Renal cortex interstitium (tissue), 11 donors: ENCODE results near the gene TMEM218. TPM values are rescaled to one million over a fixed set of nuclear protein-coding genes. Genes with fewer than 3 reads are reported as not detected.

Source experiments
- DNase-seq, 11 donors: peaks; one replicate each; pipeline ENCODE4 v3.0.0-alpha.2; 2013; ENCODE audit warnings: low read depth in 9 of 11, low spot score in 4 of 11; ENCODE audit errors: extremely low read depth in 1 of 11
- polyA plus RNA-seq, 3 donors: library from polyadenylated mRNA; unstranded; fragments of 120-200 nt; gene quantifications; one replicate each; pipeline ENCODE4 v1.2.1, GENCODE V29; 2013; ENCODE audit not compliant: insufficient read length in 3 of 3

TMEM218 gene
- polyA plus RNA-seq, 3 donors = 49.3 to 55.9 (median 53.8) TPM

DNA sequence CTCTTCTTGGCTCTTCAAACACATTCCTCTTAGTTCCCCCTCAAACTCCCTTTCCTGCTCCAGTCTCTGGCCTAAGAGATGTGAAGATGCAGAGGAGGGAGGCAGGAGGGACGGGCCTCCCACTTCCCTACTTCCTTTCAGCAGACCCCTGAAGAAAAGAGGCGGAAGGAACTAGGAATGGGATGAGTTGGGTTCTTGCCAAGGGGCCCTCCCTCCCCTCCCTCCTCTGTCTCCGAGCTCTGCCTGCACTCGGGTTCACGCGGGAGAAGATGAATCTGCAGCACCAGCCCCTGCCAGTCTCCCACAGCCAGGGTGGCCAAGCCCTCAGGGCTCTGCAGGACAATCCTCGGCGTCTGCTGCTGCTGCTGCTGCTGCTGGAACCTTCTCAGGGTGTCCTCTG, 28.8 kb upstream of the TMEM218 start:
- DNase-seq = no peak

DNA sequence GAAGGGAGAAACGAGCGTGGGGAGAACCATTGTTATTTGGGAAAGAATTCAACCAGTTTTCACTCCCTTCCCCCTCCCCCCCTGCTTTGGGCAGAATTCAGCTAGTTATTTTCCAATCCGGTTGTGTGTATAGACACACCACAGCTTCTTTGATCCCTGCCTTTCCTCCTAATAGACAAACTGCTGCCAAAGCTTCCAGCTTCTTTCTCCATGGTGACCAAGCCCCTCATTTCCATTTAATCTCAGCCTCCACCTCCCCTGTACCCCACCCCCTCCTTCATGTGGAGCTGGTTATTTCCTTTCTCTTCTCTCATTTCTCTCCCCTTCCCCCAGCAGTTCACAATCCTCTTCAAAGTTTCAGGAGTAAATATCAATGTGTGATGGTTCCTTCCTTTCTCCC, 28.4 kb upstream of the TMEM218 start:
- no peak for DNase-seq

DNA sequence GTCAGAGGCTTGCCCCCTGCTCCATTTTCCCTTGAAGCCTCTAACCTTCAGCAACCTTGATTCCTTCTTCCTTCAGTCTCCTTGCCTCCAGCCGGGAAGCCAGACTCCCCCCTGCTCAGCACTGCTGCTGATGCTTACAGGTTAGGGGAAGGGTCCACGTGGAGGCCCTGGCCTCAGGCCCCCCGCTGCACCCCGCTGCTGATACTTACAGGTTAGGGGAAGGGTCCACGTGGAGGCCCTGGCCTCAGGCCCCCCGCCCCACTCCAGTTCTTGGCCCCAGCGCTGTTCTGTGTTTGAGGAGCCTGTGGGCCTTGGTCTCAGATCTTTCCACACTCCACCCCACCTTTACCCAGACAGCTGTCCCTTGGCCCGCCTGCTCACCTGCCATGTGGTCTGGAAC, 27.5 kb upstream of the TMEM218 start:
- no peak for DNase-seq

DNA sequence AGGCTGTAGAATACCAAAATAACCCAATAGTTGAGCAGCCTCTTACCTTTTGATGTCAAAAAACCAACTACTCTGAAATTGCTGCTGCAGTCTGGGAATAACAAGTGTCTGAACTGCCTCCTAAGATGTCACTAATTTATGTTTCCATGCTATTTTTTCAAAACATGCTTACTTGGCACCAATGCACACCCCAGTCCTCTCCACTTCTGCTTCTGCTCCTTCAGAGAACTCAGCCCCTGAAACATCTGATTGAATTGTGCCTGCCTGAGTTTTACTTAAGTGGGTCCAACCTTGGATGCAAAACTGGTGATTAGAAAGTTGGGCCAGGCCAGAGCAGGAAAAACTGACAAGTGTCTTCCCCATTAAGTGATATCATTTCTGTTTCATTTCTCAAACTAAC, 24.6 kb upstream of the TMEM218 start:
- DNase-seq = no peak

DNA sequence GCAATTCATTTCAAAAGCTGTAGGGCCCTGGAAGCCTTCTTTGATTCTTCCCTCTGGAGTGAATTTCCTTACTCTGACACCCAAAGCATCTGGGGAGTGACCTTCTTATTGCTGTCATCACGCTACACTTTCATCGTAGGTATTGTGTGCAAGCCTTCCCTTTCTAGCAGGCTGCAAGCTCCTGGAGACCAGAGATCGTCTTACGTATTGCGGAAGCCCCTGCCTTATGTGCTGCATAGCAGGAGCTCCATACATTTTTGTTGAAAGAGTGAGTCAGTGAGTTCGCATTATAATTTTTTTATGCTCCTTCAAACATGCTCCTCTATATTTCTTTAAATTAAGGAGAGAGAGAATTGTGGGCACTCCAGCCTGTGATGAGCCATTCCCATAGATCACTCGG, 21.2 kb upstream of the TMEM218 start:
- no peak for DNase-seq

DNA sequence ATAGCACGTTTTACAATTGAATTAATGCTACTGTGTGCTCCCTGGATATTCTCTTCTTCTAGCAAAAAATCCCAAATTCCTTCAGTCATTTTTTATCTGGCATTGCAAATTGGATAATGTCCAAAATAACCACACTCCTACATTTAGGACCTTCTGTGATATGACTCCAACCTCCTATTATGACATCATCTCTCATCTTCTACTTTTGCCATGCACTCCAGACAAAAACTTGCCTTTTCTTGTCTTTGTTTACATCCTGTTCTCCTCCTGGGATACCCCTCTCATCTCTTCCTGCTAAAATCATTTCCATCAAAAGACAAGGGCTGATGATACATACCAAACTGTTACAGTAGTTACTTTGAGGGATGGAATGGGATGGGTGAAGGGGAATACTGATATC, 20.6 kb upstream of the TMEM218 start:
- DNase-seq = no peak

DNA sequence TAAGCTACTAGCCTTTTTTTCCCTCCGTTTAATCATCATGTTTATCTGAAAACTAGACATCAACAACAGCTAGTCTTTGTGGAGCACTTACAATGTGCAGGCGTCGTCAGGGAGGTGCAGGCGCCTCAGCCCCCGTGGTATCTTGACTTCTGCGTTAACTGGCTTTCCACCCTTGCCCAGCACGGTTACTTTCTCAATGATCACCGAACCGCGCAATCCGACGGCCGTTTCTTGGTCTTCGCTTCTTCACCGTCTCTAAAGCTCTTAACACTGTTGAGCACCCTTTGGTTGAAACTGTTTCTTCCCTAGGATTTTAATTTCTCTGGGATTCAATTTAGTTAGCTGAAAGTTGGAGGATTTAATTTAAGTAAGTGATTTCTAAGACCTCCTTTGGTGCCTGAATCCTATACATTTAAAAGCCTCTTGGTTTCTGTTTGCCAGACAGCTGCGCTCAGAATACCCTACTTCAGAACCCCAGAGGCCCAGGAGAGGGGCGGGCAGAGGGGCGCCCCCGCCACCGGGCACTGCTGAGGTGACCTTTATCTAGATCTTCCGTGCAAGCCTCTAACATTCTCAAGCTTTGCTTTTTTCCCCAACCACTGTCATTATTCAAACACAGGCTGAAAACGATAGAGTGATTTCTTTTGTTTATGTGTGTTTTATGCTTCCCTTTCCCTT, 18.0 kb upstream of the TMEM218 start:
- no peak for DNase-seq

DNA sequence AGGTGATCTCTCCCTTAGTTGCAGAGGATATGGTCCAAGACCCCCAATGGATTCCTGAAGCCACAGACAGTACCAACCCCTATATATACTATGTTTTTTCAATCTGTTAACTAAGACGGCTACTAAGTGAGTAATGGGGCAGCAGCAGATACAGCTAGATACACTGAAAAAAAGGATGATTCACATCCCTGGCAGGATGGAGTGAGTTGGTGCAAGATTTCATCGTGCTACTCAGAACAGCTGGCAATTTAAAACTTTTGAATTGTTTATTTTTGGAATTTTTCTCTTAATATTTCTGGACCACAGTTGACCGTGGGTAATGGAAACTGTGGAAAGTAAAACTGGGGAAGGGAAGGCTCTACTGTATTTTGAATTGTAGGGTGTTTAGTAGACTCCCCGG, 17.0 kb upstream of the TMEM218 start:
- DNase-seq = no peak

DNA sequence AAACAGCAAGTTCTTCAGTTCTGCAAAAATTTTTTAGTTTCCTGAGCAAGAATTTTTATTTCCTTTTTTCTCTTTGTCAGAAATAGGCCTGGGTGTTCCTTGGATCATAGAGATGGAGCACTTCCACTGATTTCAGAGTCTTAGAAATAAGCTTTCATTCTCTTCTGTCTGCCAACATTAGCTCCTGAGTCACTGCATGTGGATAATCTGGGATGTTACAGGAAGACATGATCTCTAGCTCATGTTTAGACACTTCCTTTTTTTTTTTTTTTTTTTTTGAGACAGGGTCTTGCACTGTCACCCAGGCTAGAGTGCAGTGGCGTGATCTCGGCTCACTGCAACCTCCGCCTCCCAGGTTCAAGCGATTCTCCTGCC, 13.2 kb upstream of the TMEM218 start:
- DNase-seq = no peak

DNA sequence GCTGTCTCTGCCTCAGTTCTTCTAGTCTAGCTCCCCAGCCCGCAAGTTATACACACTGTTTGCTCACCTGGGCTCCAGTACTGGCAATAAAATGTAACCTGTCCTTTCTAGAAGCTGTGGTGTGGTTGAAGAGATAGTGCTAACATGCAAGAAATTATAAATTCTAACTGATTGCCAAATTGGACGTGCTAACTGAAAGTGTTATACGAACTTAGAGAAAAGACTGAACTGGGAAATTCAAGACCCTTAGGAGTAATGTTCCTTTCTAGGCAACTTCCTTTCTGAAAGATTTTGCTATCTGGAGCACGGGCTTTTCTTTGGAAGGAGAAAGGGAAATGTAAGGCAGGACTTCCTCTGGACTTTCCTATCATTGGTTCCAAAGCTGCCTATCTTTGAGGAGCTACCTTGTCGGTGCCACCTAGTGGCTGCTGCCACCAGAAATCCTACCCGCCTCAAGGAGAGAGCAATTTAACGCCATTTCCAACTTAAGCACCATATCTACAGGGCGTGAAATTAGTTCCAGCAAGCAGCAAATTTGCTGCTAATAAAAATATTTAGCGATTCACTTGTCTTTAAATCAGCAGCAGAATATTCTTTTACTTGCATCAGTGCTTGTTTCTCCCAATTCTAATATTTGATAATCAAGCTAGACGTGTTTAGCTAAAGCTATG, 12.7 kb upstream of the TMEM218 start:
- peak in 1 of 11 donors; percentile 41 for DNase-seq

DNA sequence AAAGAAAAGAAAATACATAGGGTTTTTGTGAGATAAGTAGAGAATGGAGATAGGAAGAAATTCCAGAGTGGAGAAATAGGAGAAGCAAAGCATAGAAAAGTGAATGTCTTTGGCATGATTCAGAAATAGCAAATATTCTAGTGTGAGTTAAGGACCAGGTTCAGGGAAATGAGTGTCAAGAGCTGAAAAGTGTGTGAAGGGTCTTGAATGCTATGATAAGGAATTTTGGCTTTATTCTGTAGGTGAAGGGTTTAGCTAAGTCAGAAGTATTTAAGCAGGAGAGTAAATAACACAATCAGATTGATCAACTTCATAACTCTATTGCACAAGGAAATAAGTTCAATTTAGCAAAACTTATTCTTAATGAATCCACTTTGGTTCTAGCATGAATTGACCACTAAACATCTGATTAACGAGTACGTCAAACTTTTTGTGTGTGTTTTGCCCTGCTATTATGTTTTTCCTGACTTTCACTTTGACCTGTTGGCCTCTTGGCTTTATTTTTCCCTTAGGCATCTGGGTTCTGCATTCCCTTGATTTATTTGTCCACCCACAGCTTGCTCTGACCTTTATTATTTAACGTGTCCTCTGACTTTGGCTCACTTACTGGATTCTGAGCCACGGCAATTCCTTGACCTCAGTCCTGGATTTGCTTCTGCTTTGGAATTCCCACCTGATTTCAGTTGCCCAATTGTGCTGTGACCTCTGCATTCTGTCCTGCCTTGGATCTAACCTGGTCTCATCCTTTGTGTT, 11.9 kb upstream of the TMEM218 start:
- DNase-seq = no peak

DNA sequence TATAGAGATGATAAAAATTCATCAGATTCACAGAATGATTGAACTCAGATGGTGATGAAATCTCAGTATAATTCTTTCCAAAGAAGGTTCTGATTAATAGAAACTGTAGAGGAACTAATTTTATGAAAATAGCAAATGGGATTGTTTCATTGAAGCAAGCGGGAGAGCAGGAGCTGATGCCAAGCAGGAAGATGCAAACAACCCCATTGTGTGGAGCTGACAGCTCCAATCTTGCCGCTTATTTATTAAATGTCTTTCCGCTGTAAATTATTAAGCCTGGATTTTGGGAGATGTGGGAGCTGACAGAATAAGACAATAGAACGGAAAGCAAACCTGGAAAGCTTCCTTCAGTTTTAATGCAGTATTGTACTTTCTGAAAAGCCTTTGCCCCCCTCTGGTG, 6.0 kb upstream of the TMEM218 start:
- no peak for DNase-seq

DNA sequence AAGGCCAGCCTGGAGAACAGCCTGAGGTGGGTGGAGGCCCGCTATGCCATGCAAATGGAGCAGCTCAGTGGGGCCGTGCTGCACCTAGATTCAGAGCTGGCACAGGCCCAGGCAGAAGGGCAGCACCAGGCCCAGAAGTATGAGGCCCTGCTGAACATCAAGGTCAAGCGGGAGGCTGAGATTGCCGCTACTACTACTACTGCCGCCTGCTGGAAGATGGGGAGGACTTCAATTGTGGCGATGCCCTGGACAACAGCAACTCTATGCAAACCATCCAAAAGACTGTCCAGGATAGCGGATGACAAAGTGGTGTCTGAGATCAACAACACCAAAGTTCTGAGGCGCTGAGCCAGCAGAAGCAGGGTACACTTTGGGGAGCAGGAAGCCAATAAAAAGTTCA, 3.1 kb upstream of the TMEM218 start:
- no peak for DNase-seq

DNA sequence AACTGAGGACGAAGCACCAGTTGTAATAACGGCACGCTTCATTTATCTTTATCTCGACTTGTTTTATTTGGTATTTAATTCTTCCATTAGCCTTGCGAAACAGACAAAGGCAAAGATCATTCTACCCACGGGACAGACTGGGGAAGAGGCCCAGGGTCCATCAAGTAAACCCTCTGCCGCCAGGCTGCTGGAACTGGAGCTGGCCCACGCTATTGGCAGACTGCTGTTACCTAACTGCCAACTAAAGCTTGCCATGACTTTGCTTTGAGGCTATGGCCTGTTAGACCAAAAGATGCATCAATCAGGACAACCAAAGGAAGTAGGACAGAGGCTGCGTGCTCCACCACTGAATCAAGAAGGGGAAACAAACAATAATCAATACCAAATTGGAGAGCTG, 780 bp upstream of the TMEM218 start:
- no peak for DNase-seq

DNA sequence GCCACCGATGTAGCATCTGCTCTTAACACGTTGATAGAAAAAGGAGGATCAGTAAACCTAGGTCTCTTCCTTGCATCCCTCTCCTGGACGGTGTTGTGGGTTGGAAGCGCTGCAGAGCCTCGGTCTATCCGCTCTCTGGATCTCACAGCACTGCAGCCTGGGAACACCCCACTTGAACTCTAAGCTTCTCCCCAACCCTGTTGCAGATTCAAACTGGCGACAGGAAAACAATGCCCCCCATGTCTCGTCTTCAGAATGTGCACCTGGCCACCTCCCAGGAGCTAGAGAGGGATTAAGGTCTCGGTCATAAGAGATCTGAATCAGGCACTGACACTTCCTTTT, 454 bp downstream of the TMEM218 start:
- DNase-seq = peak in 2 of 11 donors; percentile 23 to 28

DNA sequence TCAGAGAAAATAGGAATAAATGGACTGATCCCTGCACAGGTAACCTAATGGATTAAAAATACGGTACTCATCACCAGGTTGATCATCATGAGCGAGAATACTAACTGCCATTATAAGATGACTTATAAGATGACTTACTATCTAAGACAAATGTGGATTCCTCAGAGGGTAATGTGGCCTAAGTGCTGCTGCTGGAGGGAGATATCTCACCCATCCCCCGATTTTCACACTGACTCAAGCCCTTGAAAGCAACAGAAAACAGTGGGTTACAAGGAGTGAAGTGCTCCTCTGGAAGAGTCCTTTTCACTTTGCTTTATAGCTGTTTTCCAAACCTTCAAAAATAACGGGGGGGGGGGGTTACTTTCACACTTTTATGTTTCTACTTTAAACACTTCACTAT, 920 bp downstream of the TMEM218 start:
- no peak for DNase-seq

DNA sequence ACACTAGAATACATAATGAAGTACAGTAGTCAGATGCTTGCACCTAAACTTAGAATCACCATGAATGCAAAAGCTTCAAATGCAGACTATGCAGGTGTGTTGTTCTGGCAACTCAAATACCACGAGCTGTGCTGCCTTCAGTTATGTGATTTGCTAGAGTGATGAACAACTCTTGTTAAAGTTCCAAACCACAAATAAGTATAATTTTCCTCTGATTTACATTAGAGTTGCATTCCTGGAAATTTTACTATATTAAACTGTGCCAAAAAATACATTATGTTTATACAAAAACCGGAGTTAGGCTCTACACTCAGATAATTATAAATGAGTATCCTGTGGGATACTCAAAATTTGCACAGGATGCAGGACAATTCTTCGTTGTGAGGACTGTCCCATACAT, 3.0 kb downstream of the TMEM218 start:
- no peak for DNase-seq

DNA sequence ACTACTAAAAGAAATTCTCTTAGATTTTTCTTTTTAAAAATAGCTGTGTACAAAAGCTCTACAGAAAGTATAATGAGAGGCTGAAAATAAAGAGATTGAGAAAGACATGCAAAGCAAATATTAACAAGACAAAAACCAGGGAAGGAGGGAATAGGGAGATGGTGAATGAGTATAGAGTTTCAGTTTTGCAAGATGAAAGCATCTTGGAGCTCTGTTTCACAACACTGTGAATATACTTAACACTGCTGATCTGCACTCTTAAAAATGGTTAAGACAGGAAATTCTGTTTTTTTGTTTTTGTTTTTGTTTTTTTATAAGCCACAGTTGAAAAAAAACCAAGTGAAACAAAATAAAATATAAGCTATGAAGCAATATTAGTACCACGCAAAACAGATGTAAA, 5.5 kb downstream of the TMEM218 start:
- no peak for DNase-seq

DNA sequence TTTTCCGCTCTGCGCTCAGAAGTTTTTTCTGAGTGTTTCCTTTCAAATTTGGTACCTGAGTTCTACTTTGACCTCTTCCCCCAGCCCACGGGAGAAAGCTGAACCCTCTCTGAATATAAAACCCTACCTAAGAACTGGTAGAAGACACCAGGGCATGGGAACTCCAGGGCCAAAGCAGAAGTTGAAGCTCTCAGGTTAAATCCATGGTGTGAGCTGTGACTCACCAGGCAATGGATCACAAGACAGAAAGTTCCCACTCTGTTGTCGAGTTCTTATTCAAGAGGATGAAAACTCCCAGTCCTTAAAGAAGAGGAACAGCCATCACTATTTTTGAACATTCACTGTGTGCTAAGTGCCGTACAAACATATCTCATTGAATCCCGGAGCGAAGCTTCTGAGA, 8.9 kb downstream of the TMEM218 start:
- DNase-seq = no peak

DNA sequence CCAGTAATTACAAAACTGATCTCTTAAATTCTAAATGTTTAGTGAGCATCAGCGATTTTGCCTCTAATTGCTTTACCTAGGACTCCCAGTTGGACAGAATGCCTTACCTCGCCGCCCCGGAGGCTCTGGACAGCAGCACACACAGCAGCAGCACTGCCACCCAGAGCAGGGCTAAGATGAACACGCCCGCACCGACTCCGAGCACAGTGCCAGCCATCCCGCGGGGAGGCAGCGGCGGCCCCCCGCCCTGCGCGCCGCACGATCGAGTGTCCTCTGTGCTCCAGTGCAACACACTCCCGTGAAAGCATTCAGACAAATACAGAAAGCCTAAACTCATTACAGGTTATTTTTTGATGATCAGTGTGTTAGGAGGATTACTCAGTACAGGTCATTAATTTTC, 9.4 kb downstream of the TMEM218 start:
- DNase-seq = no peak

DNA sequence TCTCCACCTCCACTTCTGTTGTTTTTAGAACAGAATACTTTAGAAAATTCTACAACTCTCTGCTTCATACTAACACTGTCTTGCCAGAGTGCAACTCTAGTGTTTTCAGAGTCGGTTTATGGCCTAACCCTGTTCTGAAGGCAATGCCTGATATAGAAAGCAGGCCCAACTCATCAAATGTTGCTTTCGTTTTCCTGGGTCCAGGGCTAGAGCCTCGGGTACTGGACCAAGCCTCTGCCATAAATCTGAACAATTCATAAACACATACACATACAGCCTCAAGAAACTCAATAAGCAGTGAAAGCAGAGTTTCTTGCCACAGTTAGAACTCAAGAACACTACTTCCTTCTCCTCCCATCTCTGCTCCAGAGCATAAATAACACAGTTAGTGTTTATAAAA, 9.8 kb downstream of the TMEM218 start:
- DNase-seq = no peak
